Stimulated activated CD8-positive, alpha-beta memory T cell treated with anti-CD3 and anti-CD28 coated beads, Interleukin-12 subunit alpha, Interleukin-12 subunit beta, amount 100 ng/mL, for 4 hours (primary cell): ENCODE data around the gene METTL24.

ENCODE experiments used
- DNase-seq: peaks from one replicate; pipeline ENCODE4 v3.0.0-alpha.2; 2020; ENCODE audit warnings: low read depth

The METTL24 gene

GRCh38 chr6:110195639-110196038 lies 162.5 kb downstream of the METTL24 start:
- DNase-seq: no peak
